SK-N-SH treated with all-trans-retinoic acid at 6 μM for 48 hours (cell line): ENCODE data around the gene EMC6.

ENCODE experiments used
- BACH2 ChIP-seq: fragments of 250-450 bp; sonication (Bioruptor Pico); IDR thresholded peaks from 2 replicates; pipeline ENCODE4 v1.9.0; 2021; ENCODE audit warnings: mild to moderate bottlenecking, borderline replicate concordance
- CSDC2 ChIP-seq: fragments of 250-450 bp; sonication (Bioruptor Pico); IDR thresholded peaks from 2 replicates; pipeline ENCODE4 v1.5.0; 2020; ENCODE audit warnings: mild to moderate bottlenecking, moderate library complexity
- GLIS3 ChIP-seq: fragments of 250-450 bp; sonication (Bioruptor Pico); IDR thresholded peaks from 2 replicates; pipeline ENCODE4 v1.5.0; 2020; ENCODE audit warnings: mild to moderate bottlenecking, moderate library complexity
- OSR1 ChIP-seq: fragments of 250-450 bp; sonication (Bioruptor Pico); IDR thresholded peaks from 2 replicates; pipeline ENCODE4 v1.8.0; 2022; ENCODE audit warnings: moderate library complexity, mild to moderate bottlenecking, inconsistent platforms
- PATZ1 ChIP-seq: fragments of 250-450 bp; sonication (Bioruptor Pico); IDR thresholded peaks from 2 replicates; pipeline ENCODE4 v1.8.0; 2020; ENCODE audit warnings: mild to moderate bottlenecking, moderate library complexity, borderline replicate concordance
- RARB ChIP-seq: fragments of 250-450 bp; sonication (Bioruptor Pico); IDR thresholded peaks from 2 replicates; pipeline ENCODE4 v1.8.0; 2021; ENCODE audit warnings: mild to moderate bottlenecking, moderate library complexity
- TCF4 ChIP-seq: fragments of 250-450 bp; sonication (Bioruptor Pico); IDR thresholded peaks from 2 replicates; pipeline ENCODE4 v1.8.0; 2021; ENCODE audit warnings: mild to moderate bottlenecking, moderate library complexity, borderline replicate concordance
- ZC3H10 ChIP-seq: fragments of 250-450 bp; sonication (Bioruptor Pico); IDR thresholded peaks from 2 replicates; pipeline ENCODE4 v1.5.1; 2021; ENCODE audit warnings: mild to moderate bottlenecking, moderate library complexity
- ZNF70 ChIP-seq: fragments of 450-650 bp; formaldehyde crosslinking; IDR thresholded peaks from 2 replicates; pipeline ENCODE4 v1.5.0; 2020; ENCODE audit warnings: mild to moderate bottlenecking, moderate library complexity
- ZNF8 ChIP-seq: fragments of 450-650 bp; formaldehyde crosslinking; IDR thresholded peaks from 2 replicates; pipeline ENCODE4 v1.5.0; 2020; ENCODE audit warnings: mild to moderate bottlenecking, moderate library complexity
- TF ChIP-seq, protein P1 (sequence below): fragments of 250-450 bp; sonication (Bioruptor Pico); IDR thresholded peaks from 2 replicates; pipeline ENCODE4 v1.5.0; 2020; ENCODE audit warnings: mild to moderate bottlenecking, moderate library complexity

GRCh38 chr17:3692346-3692745, 23.7 kb downstream of the EMC6 start:
- TF ChIP-seq, protein P1, sequence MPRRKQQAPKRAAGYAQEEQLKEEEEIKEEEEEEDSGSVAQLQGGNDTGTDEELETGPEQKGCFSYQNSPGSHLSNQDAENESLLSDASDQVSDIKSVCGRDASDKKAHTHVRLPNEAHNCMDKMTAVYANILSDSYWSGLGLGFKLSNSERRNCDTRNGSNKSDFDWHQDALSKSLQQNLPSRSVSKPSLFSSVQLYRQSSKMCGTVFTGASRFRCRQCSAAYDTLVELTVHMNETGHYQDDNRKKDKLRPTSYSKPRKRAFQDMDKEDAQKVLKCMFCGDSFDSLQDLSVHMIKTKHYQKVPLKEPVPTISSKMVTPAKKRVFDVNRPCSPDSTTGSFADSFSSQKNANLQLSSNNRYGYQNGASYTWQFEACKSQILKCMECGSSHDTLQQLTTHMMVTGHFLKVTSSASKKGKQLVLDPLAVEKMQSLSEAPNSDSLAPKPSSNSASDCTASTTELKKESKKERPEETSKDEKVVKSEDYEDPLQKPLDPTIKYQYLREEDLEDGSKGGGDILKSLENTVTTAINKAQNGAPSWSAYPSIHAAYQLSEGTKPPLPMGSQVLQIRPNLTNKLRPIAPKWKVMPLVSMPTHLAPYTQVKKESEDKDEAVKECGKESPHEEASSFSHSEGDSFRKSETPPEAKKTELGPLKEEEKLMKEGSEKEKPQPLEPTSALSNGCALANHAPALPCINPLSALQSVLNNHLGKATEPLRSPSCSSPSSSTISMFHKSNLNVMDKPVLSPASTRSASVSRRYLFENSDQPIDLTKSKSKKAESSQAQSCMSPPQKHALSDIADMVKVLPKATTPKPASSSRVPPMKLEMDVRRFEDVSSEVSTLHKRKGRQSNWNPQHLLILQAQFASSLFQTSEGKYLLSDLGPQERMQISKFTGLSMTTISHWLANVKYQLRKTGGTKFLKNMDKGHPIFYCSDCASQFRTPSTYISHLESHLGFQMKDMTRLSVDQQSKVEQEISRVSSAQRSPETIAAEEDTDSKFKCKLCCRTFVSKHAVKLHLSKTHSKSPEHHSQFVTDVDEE (CRISPR knock-in tag), result no peak
- TF ChIP-seq ZNF70 (CRISPR knock-in tag) (no peak), BACH2 (CRISPR knock-in tag) (no peak), TCF4 (CRISPR knock-in tag) (no peak), OSR1 (CRISPR knock-in tag) (no peak), ZNF8 (CRISPR knock-in tag) (no peak), GLIS3 (CRISPR knock-in tag) (no peak), ZC3H10 (CRISPR knock-in tag) (no peak), PATZ1 (no peak), CSDC2 (no peak), RARB (CRISPR knock-in tag) (no peak)
